GM18520 (cell line): Measurements from ENCODE around the gene OGT.
A peak's percentile ranks its signal among the peaks of the same experiment; 100 is the strongest.
"Not testable (repeated sequence)": the region's sequence is repeated elsewhere in the genome, so short reads cannot be mapped to it uniquely, and the experiment has no call there.

ENCODE experiments used
- ATAC-seq: cut with Tn5 transposase; IDR thresholded peaks from one replicate; pipeline ENCODE4 v1.9.1; 2021; ENCODE audit not compliant: unreplicated experiment

Gene OGT

GRCh38 chrX:71532753-71533425, at the start of gene OGT:
Gene OGT, plus strand, starts transcription at chrX:71533104. Its CDS starts 196 bp downstream, at chrX:71533300.
- ATAC-seq: peak; percentile 61

GRCh38 chrX:71487814-71488213, 45.1 kb upstream of the OGT start:
- ATAC-seq: no peak

GRCh38 chrX:71489540-71489939, 43.4 kb upstream of the OGT start:
- ATAC-seq: no peak

DNA sequence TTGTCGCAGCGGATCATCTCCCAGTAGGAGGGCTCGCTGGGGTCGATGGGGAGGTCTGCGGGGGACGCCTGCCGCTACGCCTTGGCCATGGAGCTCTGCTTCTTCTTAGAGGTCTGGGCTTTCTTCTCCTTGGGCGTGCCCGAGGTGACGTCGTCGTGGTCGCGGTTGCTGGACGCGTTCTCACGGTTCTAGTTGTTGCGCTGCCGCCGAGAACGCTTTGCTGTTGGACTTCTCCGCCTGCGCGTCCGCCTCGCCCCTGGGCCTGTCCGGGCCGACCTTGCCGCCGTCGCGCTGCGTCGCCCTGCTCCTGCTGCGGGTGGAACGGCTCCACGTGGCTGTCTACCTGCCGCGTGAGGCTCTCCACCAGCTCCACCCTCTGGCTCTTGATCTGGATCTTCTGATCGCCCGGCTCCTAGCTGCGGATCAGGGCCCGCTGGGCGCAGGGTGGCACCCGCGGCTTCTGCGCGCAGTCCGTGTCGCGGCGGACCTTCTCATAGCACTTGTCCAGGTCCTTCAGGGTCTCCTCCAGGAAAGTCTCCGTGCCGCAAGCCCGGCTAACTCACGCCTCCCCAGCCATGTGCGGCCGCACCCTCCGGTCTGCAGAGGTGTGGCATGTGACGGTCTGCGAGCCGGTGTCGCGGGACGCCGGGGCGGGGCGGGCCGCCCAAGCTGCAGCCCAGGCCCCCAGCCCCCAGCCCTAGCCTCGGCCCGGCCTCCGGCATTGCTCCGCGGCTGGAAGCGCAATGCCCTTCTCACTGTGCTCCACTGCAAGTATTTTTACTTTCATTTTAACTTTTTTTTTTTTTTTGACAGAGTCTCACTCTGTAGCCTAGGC, 40.5 kb upstream of the OGT start:
- ATAC-seq: no peak

GRCh38 chrX:71493111-71493613, 39.7 kb upstream of the OGT start:
- ATAC-seq: no peak

- not testable (repeated sequence) for ATAC-seq
These were observed 36.9 kb upstream of the OGT start for GRCh38 chrX:71495979-71496378.

DNA sequence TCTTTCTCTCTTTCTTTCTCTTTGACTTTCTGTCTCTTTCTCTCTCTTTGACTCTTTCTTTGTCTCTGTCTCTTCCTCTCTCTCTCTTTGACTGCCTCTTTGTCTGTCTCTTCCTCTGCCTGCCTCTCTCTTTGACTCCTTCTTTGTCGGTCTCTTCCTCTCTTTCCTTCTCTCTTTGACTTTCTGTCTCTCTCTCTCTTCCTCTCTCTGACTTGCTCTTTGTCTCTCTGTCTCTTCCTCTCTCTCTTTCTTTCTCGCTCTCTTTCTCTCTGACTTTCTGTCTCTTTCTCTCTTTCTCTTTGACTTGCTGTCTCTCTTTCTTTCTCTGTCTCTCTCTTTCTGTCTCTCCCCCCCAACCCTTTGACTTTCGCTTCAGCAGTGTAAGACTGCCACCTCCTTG, 36.4 kb upstream of the OGT start:
- no peak for ATAC-seq

GRCh38 chrX:71502080-71502479, 30.8 kb upstream of the OGT start:
- not testable (repeated sequence) for ATAC-seq

- no peak for ATAC-seq
These were observed 28.6 kb upstream of the OGT start for GRCh38 chrX:71504346-71504745.

- ATAC-seq: no peak
These were observed 23.6 kb upstream of the OGT start for GRCh38 chrX:71509289-71509688.

DNA sequence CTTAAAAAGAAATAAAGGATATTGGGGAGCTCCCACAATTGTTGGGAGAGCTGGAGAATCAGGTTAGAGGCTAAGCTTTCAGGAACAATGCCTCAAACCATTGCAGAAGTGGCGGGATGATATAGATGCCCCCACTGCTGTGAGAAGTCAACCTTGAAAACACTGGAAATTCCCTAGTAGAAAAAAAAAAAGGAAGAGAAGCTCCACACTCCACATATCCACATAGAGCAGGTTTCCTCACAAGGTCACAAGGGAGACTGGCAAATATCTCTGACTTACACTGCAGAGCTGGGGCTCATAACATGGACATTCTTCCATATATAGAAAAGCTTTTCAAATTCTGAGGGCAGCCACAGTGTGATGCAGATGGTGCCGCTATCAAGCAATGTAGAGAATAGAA, 22.7 kb upstream of the OGT start:
- ATAC-seq: no peak

DNA sequence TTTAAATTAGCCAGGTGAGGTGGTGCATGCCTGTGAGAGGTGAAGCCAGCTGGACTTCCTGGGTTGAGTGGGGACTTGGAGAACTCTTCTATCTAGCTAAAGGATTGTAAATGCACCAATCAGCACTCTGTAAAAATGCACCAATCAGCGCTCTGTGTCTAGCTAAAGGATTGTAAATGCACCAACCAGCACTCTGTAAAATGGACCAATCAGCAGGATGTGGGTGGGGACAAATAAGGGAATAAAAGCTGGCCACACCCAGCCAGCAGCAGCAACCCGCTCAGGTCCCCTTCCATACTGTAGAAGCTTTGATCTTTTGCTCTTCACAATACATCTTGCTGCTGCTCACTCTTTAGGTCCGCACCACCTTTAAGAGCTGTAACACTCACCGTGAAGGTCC, 19.2 kb upstream of the OGT start:
- ATAC-seq: not testable (repeated sequence)

DNA sequence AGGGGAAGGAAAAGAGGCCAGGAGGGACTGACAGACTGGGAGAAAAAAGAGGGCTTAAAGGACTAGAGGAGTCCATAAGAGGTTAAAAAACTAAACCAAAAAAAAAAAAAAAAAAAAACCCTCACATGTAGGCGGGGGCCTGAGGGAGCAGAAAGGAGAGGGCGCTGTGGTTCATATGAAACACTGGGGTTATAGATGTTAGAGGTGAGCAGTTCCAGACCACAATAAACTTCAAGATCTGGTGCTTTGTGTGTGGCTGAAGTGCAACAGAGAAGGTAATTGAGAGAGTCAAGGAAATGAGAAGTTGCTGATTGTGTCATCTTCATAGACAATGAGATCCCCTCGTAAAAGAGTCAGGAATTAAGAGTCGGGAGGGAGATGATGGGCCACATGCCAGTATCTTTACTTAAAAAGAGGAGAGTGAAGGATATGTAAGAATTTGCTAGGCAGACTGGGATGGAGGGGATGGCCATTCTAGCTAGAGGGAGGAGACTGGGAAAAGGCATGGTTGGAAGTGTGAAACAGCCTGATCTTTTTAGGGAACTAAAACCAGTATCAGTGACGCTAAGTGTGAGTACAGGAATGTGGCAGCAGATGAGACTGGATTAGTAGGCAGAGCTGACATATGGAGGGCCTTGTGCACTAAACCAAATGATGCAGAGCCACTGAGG, 18.4 kb upstream of the OGT start:
- ATAC-seq: no peak

DNA sequence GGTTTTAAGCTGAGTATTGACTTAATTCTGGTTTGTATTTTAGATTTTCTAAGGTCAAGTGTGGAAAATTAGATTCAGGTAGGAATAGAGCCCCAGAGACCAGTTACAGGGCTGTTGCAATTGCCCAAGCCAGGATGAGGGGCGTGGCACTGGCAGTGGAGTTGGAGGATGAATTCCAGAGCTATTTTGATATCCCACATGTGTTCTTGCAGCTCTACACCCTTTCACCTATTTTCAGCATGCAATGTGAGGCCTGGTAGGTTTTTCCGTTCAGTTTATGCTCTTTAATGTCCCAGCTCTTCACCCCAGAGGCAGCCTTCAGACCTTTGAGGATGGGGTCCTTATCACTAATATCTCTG, 17.9 kb upstream of the OGT start:
- ATAC-seq: no peak

- ATAC-seq: no peak
These were observed 7.6 kb upstream of the OGT start for GRCh38 chrX:71525316-71525715.

DNA sequence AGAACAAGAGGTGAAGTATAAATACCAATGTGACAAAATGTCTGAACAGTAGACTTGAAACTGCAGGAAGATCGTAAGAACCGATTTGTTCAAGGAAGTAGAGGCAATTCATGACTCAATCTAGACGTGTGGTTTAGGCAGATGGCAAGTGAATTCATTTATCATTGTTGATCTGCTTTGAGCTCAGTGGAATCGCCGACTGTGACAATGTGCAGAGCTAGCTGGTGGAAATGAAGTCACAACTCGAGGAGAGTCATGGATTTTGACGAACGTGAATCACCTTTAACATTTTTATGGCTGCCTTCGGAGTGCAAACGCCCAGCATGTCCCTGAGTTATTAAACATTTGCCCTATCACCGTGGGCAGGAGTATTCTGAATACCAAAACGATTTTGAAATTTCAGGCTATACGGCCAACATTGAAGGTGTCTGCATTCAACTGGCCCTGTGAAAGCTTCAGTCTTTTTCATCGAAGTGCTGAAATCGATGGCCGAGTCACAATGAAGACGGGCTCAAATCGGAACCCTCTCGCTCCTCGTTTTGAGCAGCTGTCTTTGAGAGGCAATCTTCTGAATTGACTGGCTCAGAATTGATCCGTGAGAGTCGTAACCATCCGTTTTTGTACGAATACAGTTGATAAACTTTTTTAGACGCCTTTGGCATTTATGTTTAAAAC, 689 bp upstream of the OGT start:
- ATAC-seq: peak; percentile 3

GRCh38 chrX:71533516-71533850, 579 bp downstream of the OGT start:
- ATAC-seq: no peak

GRCh38 chrX:71533851-71534561, 1.1 kb downstream of the OGT start:
- no peak for ATAC-seq

DNA sequence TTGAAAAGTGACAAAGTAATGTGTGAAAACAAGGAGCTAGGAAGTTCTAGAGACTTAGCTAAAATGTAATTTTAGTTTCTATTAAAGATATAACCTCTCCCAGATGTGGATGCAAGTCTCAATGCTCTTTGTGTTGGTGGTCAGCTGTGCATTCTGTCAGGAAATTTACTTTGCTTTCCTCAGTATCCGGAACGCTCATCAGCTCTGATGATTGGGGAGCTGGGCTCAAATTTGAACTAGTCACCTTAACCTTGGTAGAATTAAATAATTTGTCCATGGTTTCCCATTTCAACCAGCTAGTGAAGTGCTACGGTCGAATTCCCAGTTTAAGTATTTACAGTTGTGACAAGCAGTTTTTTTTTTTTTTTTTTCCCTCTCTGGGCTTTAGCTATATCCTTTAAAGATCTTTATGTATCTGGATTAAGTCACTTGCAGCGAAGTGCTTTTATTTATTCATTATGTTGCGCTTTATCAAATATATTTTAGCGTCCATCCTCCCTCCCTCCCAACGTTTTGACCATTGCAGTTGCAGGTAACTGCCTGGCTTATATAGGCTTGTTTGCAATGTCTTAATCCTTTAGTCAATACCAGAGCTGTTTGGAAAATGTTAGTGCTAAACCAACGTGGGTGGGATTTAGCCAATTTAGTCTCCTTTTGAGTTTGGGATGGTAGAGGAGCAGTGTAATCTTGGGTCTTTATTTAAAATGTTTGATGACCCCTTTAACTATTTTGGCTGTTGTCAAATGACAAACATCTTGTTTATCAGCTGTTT, 2.1 kb downstream of the OGT start:
- no peak for ATAC-seq

DNA sequence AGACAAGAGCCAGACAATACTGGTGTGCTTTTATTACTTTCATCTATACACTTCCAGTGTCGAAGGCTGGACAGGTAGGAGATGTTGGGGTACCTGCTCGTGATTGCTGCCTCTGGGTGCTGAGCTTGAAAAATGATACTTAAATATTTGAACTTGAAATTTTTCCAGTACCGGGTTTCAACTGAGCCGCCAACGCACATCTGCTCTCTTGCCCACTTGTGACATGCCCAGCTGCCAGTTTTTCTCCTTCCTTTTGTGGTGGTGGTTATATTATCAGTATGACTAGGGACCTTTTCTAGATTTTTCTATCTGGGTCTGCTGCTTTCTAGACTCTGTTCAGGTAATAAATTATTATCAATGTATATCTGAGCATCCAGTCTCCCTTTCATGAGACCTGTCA, 3.4 kb downstream of the OGT start:
- ATAC-seq: no peak
